Hippocampal formation (tissue), 2 donors: ENCODE data around the gene ATP5F1C.
"Not testable (repeated sequence)": the region's sequence is repeated elsewhere in the genome, so short reads cannot be mapped to it uniquely, and the experiment has no call there.

ENCODE experiments used
- DNase-seq, 2 donors: peaks; one replicate each; lab custom pipeline; 2025; lab: John Stamatoyannopoulos, UW

ATP5F1C gene

GRCh38 chr10:7787857-7788638 lies at the start of gene ATP5F1C, which contains the start of gene KIN:
TSS of gene ATP5F1C (plus strand) at chr10:7788177. CDS start at chr10:7788208, 31 bp downstream.
TSS of gene KIN (minus strand) at chr10:7787993. CDS start at chr10:7787933, 60 bp downstream.
- DNase-seq = peak; percentile 96

GRCh38 chr10:7738536-7739407 lies 49.2 kb upstream of the ATP5F1C start:
- DNase-seq = no peak

DNA sequence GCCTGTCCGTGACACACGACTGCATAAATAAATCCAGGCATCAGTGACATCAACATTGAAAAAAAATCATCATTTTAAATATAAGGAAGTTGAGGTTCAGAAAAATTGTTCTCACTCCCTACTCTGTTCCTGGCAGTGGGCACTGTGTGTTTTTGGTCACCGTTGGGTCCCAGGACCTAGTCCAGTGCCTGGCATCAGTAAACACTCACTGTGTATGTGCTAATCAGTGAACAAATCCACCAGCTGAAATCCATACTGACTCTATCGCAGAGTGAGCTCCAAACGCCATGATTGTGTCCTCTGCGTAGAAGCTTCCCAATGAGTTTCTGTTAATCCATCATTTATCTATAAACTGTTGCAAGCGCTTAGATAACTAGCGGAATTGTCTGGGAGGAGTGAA lies 43.7 kb upstream of the ATP5F1C start:
- no peak for DNase-seq

DNA sequence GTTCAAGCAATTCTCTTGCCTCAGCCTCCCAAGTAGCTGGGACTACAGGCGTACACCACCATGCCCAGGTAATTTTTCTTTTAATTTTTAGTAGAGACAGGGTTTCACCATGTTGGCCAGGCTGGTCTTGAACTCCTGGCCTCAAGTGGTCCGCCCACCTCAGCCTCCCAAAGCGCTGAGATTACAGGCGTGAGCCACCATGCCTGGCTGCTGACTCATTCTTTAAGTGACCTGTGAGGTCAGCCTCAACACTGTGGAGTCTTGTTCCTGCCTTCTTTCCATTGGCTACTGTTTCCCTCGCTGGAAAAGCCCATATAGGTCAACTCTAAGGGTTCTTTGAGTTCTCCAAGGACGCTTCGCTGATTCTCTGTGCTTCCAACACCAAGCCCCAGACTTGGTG lies 39.3 kb upstream of the ATP5F1C start:
- not testable (repeated sequence) for DNase-seq

GRCh38 chr10:7750222-7750621 lies 37.8 kb upstream of the ATP5F1C start:
- DNase-seq = no peak

- DNase-seq = no peak
Observed at GRCh38 chr10:7752251-7752650, 35.7 kb upstream of the ATP5F1C start.

GRCh38 chr10:7755103-7755502 lies 32.9 kb upstream of the ATP5F1C start:
- DNase-seq = no peak

- no peak for DNase-seq
Observed at GRCh38 chr10:7756360-7756992, 31.5 kb upstream of the ATP5F1C start.

GRCh38 chr10:7763929-7764328 lies 24.0 kb upstream of the ATP5F1C start:
- DNase-seq = no peak

GRCh38 chr10:7766241-7766640 lies 21.7 kb upstream of the ATP5F1C start:
- no peak for DNase-seq

- no peak for DNase-seq
Observed at GRCh38 chr10:7767209-7767608, 20.8 kb upstream of the ATP5F1C start.

GRCh38 chr10:7768417-7768816 lies 19.6 kb upstream of the ATP5F1C start:
- DNase-seq = no peak

DNA sequence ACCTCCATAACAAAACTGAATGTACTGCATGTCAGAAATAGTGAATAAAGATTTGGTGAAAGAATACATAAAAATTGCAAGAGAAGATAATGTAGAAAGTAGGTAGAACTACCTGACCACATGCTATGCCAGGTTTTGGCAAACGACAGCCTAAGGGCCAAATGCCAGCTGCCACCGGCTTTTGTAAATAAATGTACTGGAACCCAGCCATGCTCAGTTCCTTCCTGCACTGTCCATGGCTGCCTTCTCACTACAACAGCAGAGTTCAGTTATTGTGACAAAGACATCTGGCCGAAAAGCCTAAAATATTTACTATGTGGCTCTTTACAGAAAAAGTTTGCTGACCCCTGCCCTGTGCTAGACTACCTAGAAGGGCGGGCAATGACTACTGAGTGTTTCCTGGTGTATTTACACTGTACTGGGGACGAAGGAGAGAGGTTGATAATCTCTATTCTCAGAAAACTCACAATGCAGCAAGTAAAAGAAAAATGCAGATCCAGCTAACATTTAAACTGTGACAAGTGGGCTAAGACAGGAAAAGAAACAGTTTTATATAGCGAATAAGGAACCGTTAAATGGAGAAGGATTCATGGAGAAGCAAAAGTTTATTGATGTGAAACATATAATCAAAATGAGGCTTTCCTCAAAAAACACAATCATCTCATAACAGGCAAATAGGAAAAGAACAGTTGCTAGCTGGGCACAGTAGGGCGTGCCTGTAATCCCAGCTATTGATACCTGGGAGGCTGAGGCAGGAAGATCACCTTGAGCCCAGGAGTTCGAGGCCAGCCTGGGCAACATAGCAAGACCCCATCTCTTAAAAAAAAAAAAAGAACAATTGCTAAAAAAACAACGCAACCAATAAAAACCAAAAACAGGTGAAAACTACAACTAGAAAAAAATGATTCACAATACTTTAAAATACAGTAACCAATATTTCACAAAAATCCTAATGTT lies 13.9 kb upstream of the ATP5F1C start:
- DNase-seq = no peak

DNA sequence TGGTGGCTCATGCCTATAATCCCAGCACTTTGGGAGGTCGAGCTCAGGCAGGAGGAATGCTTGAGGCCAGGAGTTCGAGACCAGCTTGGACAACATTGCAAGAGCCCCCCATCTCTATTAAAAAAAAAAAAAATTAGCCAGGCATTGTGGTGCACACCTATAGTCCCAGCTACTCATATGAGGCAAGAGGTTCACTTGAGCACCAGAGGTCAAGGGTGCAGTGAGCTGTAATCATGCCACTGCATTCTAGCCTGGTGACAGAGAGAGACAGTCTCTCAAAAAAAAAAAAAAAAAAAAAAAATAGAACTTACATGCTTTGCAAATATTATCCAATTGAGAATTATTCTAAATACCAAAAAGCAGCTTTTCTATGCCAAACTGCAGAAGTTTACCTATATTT lies 11.2 kb upstream of the ATP5F1C start:
- DNase-seq = no peak

GRCh38 chr10:7782194-7782593 lies 5.8 kb upstream of the ATP5F1C start:
- DNase-seq = not testable (repeated sequence)

GRCh38 chr10:7786430-7786829 lies 1.5 kb upstream of the ATP5F1C start:
- DNase-seq = no peak

- no peak for DNase-seq
Observed at GRCh38 chr10:7787150-7787856, 674 bp upstream of the ATP5F1C start.

DNA sequence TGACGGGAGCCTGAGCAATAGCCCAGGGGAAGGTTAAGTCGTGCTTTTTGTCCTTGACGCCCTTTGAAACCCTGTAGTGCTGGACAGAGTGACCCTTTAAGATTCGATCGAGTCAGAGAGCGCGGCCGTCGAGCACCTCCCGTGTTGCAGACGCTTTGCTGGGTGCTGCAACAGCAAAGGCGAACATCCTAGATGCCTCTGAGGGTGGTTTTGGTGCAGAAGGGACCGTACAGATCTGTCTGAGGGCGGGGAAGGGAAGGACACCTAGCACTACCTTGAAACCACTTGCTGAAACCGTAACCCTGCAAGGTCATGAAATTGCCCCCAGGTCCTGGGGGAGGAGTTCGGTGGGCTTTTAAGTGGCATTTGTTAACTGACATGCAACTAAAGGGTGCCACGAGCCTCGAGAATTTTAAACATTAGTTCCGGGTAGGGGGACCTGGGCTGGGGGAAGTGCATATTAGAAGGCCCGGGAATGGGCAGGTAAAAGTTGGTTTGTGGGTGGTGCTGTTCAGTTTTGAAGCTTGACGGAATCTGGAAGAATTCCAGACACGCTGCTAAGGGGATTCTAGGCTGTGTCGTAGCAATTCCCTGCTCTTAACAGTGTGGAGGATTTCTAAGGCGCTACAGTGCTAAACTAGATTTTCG lies 786 bp downstream of the ATP5F1C start:
- no peak for DNase-seq

GRCh38 chr10:7789390-7789789 lies 1.4 kb downstream of the ATP5F1C start:
- DNase-seq = no peak

DNA sequence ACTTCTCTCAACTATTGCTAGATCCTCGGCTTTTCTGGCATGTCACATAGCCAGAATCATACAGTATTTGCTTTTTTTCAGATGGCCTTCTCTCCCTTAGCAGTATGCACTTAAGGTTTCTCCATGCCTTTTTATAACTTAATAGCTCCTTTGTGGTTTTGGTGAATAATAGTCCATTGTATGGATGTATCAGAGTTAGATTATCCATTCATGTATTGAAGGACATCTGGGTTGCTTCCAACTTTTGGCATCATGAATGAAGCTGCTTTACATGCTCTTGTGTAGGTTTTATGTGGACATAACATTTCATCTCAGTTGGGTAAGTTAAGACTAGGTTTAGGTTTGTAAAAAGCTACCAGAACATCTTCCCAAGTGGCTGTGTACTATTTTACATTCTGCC lies 4.6 kb downstream of the ATP5F1C start:
- peak in 1 of 2 donors; percentile 13 for DNase-seq
